GM19372 (cell line): ENCODE data around the gene AGBL2.
A peak's percentile ranks its signal among the peaks of the same experiment; 100 is the strongest.
"Not testable (repeated sequence)": the region's sequence is repeated elsewhere in the genome, so short reads cannot be mapped to it uniquely, and the experiment has no call there.

Experiments
- ATAC-seq: cut with Tn5 transposase; IDR thresholded peaks from one replicate; pipeline ENCODE4 v1.9.1; 2021; ENCODE audit warnings: mild to moderate bottlenecking, low read depth, moderate library complexity; ENCODE audit not compliant: unreplicated experiment

Gene AGBL2

DNA sequence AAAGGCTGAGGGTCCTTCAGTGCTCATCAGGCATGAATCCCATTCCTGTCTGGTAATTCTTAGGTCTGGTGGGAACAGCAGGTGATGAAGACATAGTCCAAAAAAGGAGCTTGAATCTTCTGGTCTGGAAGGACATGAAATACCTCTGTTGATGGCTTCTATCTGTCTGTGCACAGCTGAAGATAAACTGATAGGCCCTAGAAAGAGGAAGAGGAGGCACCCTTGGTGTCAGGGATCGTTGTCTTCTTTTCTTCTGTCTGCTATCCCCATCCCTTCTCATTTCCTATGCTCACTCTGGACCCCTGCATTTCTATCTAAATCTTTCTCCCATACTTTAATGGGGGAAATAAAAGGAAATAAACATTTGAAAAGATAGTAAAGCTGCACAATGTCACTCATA is 9.4 kb downstream of the AGBL2 start:
- ATAC-seq: no peak

DNA sequence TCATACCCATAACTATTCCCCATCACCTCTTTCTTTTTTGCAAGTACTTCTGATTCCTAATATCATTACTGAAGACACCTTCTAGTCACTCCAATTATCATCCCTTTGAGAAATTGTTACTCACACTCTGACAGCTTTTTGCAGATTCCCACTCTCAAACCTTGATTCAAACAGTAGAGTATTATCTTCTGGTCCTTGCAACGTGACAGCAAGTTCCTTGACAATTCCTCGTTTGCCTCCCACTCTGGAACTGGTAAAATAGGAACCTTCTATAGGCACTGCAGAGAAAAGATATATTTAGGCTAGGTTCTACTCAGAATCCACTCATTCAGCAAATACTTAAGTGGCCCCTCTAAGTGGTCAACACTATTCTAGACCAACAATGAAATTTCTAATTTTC is 23.2 kb downstream of the AGBL2 start:
- ATAC-seq: no peak

DNA sequence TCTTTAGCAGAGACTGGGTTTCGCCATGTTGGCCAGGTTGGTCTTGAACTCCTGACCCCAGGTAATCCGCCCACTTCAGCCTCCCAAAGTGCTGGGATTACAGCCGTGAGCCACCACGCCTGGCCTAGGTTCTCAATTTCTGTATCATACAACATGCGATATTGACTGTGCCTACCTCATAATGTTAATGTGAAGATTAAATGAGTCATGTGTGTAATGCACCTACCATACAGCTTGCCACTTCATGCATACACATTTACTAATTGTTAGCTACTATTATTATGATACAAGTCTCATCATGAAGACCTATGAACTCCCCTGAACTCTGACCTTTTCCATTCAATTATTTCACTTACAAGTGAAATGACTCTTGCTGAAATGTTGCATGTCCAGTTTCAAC is 25.7 kb downstream of the AGBL2 start:
- ATAC-seq: no peak

DNA sequence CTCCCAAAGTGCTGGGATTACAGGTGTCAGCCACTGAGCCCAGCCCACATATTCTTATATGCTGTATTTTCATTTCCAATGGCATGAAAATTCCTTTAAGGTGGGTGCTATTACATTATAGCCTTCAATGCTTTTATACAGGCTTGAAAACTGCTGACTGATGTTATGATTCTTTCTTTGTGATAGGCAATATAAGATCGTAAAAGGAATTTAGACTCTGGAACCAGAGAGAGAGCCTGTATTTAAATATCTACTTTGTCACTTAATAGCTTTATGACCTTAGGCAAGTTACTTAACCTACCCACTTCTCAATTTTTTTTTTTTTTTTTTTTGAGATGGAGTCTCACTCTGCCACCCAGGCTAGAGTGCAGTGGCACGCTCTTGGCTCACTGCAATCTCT is 26.2 kb downstream of the AGBL2 start:
- no peak for ATAC-seq

DNA sequence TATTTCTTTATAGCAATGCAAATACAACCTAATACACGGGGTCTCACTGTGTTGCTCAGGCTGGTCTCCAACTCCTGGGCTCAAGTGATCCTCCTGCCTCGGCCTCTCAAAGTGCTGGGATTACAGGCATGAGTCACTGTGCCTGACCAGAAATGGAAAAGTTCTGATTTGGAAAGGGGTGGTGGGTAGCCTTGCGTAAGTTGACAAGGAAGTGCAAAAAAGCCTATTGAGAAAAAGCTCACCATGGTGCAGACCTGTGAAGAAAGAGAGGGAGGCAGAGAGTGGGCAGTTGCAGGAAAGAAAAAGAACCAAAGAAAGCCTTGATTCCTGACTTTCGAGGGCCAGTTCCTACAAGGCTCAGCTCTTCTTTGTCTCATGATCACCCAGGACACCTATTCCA is 27.1 kb downstream of the AGBL2 start:
- ATAC-seq: no peak

DNA sequence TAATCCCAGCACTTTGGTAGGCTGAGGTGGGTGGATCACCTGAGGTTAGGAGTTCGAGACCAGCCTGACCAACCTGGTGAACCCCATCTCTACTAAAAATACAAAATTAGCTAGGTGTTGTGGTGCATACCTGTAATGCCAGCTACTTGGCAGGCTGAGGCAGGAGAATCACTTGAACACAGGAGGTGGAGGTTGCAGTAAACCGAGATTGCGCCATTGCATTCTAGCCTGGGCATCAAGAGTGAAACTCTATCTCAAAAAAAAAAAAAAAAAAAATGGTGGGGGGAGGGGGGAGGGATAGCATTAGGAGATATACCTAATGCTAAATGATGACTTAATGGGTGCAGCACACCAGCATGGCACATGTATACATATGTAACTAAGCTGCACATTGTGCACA is 28.5 kb downstream of the AGBL2 start:
- ATAC-seq: not testable (repeated sequence)

DNA sequence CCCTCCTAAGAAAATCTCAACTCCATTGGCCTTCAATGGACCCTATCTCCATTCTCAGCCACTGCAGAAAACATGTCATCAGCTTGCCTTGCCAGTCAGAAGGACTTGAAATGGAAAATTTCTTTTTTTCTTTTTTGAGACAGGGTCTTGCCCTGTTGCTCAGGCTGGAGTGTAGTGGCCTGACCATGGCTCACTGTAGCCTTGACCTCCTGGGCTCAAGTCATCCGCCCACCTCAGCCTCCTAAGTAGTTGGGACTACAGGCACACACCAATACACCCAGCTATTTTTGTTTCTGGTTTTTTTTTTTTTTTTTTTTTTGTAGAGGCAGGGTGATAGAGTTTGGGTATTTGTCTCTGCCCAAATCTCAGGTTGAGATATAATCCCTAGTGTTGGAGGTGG is 29.0 kb downstream of the AGBL2 start:
- ATAC-seq: no peak

DNA sequence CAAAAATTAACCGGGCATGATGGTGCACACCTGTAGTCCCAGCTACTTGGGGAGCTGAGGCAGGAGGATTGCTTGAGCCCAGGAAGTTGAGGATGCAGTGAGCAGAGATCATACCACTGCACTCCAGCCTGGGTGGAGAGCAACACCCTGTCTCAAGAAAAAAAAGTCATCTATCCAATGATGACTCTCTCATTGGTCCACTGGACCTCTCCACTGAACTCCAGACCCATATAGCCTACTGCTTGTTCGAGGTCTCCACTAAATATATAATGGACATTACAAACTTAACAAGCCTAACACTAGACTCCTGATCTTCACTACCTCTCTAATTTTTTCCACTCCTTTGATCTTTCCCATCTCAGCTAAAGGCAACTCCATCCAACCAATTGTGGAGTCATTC is 39.3 kb downstream of the AGBL2 start:
- no peak for ATAC-seq

DNA sequence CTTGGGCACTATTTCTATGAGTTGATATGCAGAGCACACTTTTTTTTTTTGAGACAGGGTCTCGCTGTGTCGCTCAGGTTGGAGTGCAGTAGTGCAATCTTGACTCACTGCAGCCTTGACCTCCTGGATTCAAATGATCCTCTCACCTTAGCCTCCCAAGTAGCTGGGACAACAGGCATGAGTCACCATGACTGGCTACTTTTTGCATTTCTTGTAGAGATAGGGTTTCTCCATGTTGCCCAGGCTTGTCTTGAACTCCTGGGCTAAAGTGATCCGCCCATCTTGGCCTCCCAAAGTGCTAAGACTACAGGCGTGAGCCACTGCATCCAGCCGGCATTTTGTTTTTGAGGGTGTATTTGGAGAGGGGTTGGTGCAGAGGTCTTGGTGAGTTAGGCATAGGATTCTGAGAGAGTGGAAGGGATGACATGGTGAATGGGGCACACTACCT is 42.9 kb downstream of the AGBL2 start:
- no peak for ATAC-seq

DNA sequence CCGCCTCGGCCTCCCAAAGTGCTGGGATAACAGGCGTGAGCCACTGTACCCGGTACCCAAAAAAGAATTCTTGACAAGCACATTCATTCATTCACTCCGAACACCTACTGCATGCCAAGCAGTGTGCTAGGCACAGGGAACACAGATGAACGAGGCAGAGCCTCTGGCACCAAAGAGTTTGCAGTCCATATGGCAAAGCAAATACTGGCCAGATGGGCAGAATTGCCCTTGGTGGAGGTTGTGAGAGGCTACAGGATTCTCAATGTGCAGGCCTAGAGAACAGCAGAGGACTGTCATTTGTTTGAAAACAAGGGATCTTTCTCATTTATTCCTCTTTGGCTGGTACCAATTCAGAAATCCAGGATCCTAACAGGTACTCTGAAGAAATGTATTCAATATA is 45.3 kb downstream of the AGBL2 start:
- no peak for ATAC-seq

DNA sequence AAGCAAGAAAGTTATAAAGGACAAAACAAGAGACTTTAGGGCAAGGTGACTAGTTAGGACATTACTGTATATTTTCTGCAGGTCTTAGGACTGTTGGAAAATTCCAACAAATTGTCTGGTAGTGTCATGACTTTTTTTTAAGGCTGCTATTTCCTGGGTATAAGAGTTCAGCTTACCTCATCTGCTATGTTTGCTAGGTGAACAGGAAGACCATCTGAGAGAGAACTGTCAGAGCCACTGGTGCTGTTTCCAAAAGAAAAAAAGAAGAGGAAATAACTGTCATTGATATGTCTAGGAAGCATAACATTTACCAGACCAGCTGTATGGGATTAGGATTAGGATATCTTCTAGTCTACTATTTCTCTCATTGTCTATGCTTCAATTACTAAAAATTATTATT is 46.5 kb downstream of the AGBL2 start:
- ATAC-seq: no peak

DNA sequence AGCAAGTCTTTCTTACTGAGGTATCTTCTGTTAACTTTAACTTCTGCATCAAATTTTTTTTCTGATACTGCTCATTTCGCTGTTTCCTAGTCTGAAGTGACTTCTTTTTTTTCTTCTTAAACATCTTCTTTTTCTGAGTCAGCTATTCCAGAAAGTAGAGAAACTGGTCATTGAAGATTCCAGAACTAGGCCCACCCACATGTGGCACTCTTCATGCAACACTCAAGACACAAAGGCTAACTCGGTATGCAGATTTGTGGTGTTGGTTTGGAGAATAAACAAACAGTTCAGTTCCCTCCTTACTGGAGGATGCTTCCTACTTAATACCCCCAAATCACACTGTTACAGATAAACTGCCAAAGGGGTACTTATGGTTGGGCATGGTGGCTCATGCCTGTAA is 47.6 kb downstream of the AGBL2 start:
- no peak for ATAC-seq

DNA sequence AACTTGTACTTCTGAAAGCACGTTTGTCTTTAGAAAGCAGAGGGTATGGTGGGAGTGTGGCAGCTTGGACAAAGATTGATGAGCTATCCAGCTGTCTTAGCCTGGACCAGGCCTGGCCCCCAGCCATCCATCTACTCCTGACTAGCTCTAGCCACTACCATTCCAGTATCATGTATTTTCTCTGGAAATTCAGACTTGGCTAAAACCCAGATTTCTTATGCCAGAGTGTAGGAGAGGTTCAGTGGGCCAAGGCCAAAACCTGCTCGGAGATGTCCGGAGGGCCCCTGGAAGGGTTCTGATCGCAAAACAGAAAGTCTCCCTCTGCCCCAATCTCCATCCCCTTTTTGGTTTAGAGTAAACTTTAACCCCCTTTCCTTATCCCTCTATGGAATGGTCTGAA is 48.0 kb downstream of the AGBL2 start:
- no peak for ATAC-seq

DNA sequence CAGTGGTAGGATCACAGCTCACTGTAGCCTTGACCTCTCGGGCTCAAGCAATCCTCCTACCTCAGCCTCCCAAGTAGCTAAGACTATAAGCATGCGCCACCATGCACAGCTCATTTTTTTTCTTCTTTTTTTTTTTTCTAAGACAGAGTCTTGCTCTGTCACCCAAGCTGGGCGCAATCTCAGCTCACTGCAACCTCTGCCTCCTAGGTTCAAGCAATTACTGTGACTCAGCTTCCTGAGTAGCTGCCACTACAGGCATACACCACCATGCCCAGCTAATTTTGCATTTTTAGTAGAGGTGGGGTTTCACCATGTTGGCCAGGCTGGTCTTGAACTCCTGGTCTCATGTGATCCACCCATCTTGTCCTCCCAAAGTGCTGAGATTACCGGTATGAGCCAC is 50.2 kb downstream of the AGBL2 start:
- not testable (repeated sequence) for ATAC-seq

DNA sequence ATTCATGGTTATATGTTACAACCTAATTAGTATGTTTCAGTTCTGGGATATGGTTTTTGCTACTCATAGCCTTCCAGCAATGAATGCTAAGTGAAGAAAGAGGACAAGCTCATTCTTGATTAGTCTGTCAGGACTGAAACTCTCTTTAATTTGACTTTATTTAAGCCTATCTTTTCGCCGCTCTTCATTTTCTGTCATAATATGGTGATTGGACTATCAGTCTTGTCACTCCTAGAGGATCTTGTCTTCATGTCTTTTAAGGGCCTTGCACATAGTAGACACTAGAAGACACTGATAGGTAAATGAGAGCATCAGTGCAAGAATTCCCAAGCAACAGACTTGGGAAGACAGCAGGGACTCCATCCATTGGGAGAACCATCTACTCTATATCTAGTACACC is 53.9 kb downstream of the AGBL2 start:
- ATAC-seq: no peak

DNA sequence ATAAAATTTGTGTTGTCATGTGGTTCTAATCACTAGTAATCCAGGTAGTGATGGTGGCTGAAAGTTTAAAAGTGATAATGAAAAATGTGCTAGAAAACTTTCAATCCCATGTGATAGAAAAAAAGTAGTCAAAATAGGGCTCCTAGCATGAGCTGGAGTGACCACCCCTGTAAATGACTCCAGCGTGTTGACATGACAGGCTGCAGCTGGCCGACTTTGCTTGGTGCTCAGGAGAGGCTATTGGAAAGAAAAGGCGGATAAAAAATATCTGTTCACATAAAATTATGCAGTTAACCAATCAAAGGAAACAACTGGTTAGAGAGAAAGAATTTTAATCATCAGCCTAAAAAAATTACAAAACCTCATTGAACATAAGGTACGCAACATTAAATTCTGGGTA is 55.9 kb downstream of the AGBL2 start:
- no peak for ATAC-seq

DNA sequence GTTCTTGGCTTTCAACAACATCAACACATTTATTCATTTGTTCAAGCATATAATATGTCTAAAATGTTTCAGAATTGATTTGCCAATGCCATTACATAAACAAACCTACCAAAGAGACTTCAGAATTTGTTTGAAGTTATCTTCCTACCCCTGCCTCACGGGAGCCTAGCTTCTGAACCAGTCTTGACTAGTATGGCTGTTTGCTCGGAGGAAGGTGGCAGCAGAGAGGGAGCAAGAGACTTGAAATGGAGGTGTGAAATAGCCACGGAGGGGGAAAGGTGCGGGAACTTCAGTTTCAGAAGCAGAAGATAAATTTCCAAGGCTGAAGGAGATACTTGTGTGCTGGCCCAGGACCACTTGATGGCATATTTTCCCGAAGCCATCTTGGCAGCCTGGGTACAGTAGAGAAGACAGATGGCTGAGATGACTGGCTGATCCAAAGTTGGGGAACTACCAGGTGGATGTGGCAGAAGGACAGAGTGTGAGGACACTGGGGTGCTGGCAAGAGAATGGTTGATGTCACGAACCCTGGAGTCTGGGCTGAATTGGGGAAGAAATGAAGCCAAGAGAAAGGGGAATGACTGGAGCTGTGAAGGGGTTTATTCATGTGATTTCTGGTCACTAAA is 58.8 kb downstream of the AGBL2 start:
- no peak for ATAC-seq

DNA sequence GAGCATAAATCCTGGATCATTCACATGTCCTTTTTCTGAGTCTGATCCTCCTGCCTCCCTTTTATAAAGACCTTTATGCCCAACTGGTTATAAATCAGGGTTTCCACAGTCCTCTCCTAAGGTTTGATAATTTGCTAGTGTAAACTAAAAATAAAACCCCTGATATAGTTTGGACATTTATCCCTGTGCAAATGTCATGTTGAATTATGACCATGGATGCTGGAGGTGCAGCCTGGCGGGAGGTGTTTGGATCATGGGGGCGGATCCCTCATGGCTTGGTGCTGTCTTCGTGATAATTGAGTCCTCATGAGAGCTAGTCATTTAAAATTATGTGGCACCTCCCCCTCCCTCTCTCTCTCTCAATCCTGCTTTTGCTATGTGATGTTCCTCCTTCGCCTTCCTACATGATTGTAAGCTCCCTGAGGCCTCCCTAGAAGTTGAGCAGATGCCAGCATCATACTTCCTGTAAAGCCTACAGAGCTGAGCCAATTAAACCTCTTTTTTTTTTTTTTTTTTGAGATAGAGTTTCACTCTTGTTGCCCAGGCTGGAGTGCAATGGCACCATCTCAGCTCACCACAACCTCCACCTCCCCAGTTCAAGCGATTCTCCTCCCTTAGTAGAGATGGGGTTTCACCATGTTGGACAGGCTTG is 63.2 kb downstream of the AGBL2 start:
- no peak for ATAC-seq

DNA sequence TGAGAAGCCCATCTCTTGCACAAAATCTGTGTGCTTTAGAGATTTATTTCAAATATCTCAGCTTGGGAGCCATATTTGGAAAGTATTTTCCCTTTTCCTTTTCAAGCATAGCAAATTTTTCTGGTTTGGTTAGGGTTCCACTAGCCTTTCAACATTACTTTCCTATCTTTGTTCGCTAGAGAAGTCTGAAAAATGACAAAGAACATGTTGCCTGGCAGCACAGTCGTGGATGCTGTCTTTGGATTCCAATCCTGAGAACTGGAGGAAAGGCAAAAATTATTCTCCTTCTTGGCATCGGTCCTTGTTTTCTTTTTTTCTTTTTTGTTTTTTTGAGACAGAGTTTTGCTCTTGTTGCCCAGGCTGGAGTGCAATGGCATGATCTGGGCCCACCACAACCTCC is 65.9 kb downstream of the AGBL2 start:
- ATAC-seq: no peak

DNA sequence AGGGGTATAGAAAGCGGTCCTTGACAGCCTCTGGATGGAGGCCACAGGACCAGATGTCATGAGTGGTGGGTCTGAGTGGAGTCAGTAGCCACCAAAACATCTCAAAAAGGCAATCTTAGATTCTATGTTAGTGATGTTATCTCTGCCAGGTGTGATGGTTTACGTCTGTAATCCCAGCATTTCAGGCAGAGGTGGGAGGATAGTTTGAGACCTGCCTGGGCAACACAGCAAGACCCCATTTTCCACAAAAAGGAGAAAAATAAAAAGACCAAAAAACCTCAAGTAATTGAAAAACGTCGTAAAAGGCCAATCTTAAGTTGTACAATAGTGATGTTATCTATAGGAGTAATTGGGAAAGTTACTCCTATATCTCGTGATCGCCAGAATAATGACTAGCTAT is 69.2 kb downstream of the AGBL2 start:
- ATAC-seq: no peak

DNA sequence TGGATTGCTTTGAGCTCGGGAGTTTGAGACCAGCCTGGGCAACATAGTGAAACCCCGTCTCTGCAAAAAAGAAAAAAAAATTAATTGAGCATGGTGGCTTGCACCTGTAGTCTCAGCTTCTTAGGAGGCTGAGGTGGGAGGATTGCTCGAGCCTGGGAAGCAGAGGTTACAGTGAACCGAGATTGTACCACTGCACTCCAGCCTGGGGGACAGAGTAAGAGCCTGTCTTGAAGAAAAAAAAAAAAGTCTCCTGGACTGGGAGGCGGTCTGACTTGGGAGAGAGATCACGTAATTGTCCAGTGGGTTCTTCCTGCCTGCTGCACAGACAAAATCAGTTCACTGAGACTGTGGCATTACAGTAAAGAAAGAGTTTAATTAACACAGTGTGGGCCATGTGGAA is 69.7 kb downstream of the AGBL2 start:
- no peak for ATAC-seq

DNA sequence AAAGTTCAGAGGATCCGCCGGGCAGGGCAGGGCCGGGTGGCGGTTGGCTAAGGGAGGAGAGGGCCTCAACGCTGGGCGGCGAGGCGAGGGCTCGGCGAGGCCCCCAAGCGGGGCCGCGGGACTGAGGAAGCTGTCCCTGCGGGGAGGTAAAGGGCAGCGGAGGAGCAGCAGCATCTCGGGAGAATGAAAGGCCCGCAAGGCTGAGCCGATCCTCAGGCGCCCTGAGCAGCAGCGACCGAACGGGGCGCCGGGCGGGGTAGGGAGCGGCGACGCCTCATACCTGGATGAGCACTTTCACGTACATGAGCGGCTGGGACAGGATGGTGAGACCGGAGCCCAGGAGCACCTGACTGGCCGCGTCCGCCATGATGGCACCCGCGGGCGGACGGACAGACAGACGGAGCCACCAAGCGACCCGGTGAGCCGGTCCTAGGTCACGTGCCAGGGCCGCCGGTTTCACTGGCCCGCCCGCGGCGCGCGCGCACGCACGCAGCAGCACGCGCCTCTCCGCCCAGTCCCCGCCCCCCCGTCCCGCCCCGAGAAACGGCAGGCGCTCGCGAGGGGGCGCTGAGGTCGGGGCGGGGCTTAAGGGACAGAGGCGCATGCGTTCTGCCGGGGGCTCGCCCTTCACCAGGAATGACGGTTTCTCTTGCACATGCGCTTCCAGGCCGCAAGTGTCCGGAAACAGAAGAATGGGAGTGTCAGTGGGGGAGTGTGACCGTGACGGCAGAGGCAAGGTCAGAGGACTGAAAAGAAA is 72.9 kb downstream of the AGBL2 start, which contains the start of gene MTCH2:
Gene MTCH2, minus strand, starts transcription at position 461 of the 757 bp plus-strand sequence. Its CDS starts 94 bp downstream, at position 367.
- ATAC-seq: peak; percentile 89
